GM12878 (cell line): Measurements from ENCODE around the gene SPTBN1. TPM values are rescaled to one million over a fixed set of nuclear protein-coding genes. Genes with fewer than 3 reads are reported as not detected.

Source experiments
- CEBPB ChIP-seq, 2 experiments: fragments of 150-350 bp in 1 of 2; IDR thresholded peaks; 2 replicates each; pipeline ENCODE4 v1.6.1; 2012 to 2014; ENCODE audit warnings: low read depth in 2 of 2, low read length in 2 of 2, borderline replicate concordance in 1 of 2, inconsistent platforms in 1 of 2
- CHD1 ChIP-seq: IDR thresholded peaks from 2 replicates; pipeline ENCODE4 v1.6.1; 2012; ENCODE audit warnings: low read depth, low read length, improper control_type of control experiment
- CHD2 ChIP-seq: IDR thresholded peaks from 2 replicates; pipeline ENCODE4 v1.6.1; 2011; ENCODE audit warnings: low read depth, low read length, improper control_type of control experiment, borderline replicate concordance
- EED ChIP-seq: sonication (generic); IDR thresholded peaks from 2 replicates; pipeline ENCODE4 v1.6.1; 2016; ENCODE audit warnings: antibody characterized with exemption, low read depth
- FOXM1 ChIP-seq: IDR thresholded peaks from 2 replicates; pipeline ENCODE4 v1.6.1; 2012; ENCODE audit warnings: low read depth, mild to moderate bottlenecking, inconsistent platforms, low read length, moderate library complexity
- HDAC6 ChIP-seq: fragments of 200-600 bp; sonication (generic); IDR thresholded peaks from one replicate; pipeline ENCODE4 v1.8.0; 2017; ENCODE audit warnings: antibody characterized with exemption; ENCODE audit not compliant: unreplicated experiment
- IKZF2 ChIP-seq, 2 experiments: fragments of 450-650 bp; IDR thresholded peaks; 2 replicates each; pipeline ENCODE4 v1.6.1; 2017; ENCODE audit warnings: mild to moderate bottlenecking in 2 of 2, moderate library complexity in 2 of 2
- MTA2 ChIP-seq: fragments of 450-650 bp; IDR thresholded peaks from 2 replicates; pipeline ENCODE4 v1.6.1; 2016; ENCODE audit warnings: low read depth, mild to moderate bottlenecking, moderate library complexity
- NFIC ChIP-seq: IDR thresholded peaks from 2 replicates; pipeline ENCODE4 v1.6.1; 2012; ENCODE audit warnings: low read depth, mild to moderate bottlenecking, inconsistent platforms, low read length, moderate library complexity
- NR2C1 ChIP-seq: fragments of 450-650 bp; IDR thresholded peaks from 2 replicates; pipeline ENCODE4 v1.6.1; 2017; ENCODE audit warnings: antibody characterized with exemption, mild to moderate bottlenecking, moderate library complexity
- NR2C2 ChIP-seq: IDR thresholded peaks from 2 replicates; pipeline ENCODE4 v1.6.1; 2011; ENCODE audit warnings: borderline replicate concordance, low read depth; ENCODE audit not compliant: control insufficient read depth, insufficient read length
- PAX5 ChIP-seq: IDR thresholded peaks from 2 replicates; pipeline ENCODE4 v1.6.1; 2011; ENCODE audit warnings: low read depth, low read length, borderline replicate concordance
- RAD21 ChIP-seq: IDR thresholded peaks from 2 replicates; pipeline ENCODE4 v1.6.1; 2011; ENCODE audit warnings: mild to moderate bottlenecking, low read depth, low read length, moderate library complexity; ENCODE audit not compliant: insufficient read depth
- RFX5 ChIP-seq: IDR thresholded peaks from 2 replicates; pipeline ENCODE4 v1.6.1; 2011; ENCODE audit warnings: low read depth, low read length, improper control_type of control experiment
- SMAD5 ChIP-seq: IDR thresholded peaks from 2 replicates; pipeline ENCODE4 v1.6.1; 2016; ENCODE audit warnings: antibody characterized with exemption, low read depth
- TCF12 ChIP-seq: IDR thresholded peaks from 2 replicates; pipeline ENCODE4 v1.6.1; 2011; ENCODE audit warnings: low read depth, mild to moderate bottlenecking, low read length
- TCF3 ChIP-seq: IDR thresholded peaks from 2 replicates; pipeline ENCODE4 v1.6.1; 2012; ENCODE audit warnings: low read depth, mild to moderate bottlenecking, low read length, borderline replicate concordance; ENCODE audit not compliant: insufficient read depth
- polyA plus RNA-seq, 11 experiments: library from polyadenylated mRNA; depleted of rRNA in 4 of 11; unstranded in 6 of 11; stranded (reverse) in 5 of 11; fragments of >200 nt; fragmentation: Nextera tagmentation in 4 of 11; fragmentation: Illumina TruSeq in 1 of 11; extraction: Ambion mirVana in 4 of 11; extraction: Trizol in 1 of 11; gene quantifications; 1 replicate in 1 of 11; 2 replicates in 10 of 11; pipeline versions ENCODE4 v1.2.1 to v1.2.3, GENCODE V29; 2011 to 2016; ENCODE audit warnings: inconsistent platforms in 2 of 11, missing spikeins in 2 of 11, low read depth in 1 of 11
- total RNA-seq, 4 experiments: library from RNA; depleted of rRNA in 3 of 4; stranded (reverse); fragments of >200 nt in 3 of 4; fragmentation: Illumina TruSeq in 1 of 4; extraction: Trizol in 1 of 4; gene quantifications; 2 replicates each; pipeline versions ENCODE4 v1.2.1 to v1.2.3, GENCODE V29; 2013 to 2021
- TF ChIP-seq, protein P1 (sequence below): fragments of 450-650 bp; conservative IDR thresholded peaks from 2 replicates; pipeline ENCODE4 v1.6.1; 2017; ENCODE audit warnings: mild to moderate bottlenecking, moderate library complexity
- TF ChIP-seq, protein P2 (sequence below): fragments of 450-650 bp; formaldehyde crosslinking; IDR thresholded peaks from 2 replicates; pipeline ENCODE4 v1.4.0; 2020; ENCODE audit warnings: mild to moderate bottlenecking, moderate library complexity
- TF ChIP-seq, protein P3 (sequence below): fragments of 450-650 bp; IDR thresholded peaks from 2 replicates; pipeline ENCODE4 v1.6.1; 2017; ENCODE audit warnings: low read depth, mild to moderate bottlenecking, moderate library complexity

SPTBN1 gene
- total and polyA plus RNA-seq, 10 of the 15 experiments (the other 5 are each of a cell fraction or from before 2014, with no cell fraction given), result 20.6 to 154 (median 76.7) TPM

DNA sequence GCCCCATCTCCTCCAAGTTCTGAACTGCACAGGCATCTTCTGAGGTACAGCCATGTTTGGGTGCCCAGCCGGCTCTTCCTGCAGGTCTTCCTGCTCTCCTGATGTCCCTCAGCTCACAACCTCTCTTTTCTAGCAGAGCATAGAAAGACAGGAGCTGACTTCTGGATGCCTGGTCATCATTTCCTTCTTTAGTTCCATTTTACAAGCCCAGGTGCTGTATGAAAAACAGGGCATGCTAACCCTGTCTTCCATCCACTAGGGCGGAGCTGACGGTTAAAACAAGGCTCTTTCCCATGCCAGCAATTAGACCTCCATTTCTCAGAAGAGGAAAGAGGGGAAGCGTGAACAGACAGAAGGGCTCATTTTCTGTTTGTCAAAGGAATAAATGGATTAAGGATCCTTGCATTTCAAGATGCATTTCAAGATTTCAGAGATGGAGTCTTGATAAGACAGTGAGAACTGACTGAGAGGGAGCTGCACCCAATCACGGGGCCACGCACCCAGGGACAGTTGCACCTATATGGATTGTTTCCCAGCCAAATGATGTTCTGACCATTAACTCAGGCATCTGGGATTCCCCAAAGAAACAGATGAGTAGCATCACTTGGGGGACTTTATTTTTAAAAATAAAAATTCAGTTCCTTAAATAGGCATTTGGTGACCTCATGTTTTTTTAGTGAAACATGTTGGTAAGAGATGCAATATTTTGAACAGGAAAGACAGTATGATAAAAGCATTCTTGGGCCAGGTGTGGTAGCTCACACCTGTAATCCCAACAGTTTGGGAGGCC lies 221.5 kb downstream of the SPTBN1 start (continued):
- TF ChIP-seq EED, result peak; percentile 65
- peak; percentile 81; the same call in 1 of the 2 replicates for TF ChIP-seq NFIC
- TF ChIP-seq, protein P1, sequence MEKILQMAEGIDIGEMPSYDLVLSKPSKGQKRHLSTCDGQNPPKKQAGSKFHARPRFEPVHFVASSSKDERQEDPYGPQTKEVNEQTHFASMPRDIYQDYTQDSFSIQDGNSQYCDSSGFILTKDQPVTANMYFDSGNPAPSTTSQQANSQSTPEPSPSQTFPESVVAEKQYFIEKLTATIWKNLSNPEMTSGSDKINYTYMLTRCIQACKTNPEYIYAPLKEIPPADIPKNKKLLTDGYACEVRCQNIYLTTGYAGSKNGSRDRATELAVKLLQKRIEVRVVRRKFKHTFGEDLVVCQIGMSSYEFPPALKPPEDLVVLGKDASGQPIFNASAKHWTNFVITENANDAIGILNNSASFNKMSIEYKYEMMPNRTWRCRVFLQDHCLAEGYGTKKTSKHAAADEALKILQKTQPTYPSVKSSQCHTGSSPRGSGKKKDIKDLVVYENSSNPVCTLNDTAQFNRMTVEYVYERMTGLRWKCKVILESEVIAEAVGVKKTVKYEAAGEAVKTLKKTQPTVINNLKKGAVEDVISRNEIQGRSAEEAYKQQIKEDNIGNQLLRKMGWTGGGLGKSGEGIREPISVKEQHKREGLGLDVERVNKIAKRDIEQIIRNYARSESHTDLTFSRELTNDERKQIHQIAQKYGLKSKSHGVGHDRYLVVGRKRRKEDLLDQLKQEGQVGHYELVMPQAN, result no peak
- TF ChIP-seq NR2C2, result no peak
- no peak for TF ChIP-seq CHD1
- no peak for TF ChIP-seq SMAD5
- peak; percentile 54 for TF ChIP-seq MTA2
- no peak for TF ChIP-seq CHD2
- no peak for TF ChIP-seq NR2C1
- TF ChIP-seq CEBPB (IDR thresholded peaks at IDR 0.05; ENCODE audit: borderline replicate concordance in 1 of 2, low read depth in 2 of 2, low read length in 2 of 2), result peak in 1 of 2 experiments; percentile 62; a peak in 1 of 4 replicates
- TF ChIP-seq RAD21, result no peak
- no peak for TF ChIP-seq TCF3
- no peak for TF ChIP-seq TCF12
- TF ChIP-seq IKZF2 (IDR thresholded peaks at IDR 0.05), result peak; percentile 45 to 59
- no peak for TF ChIP-seq PAX5
- peak; percentile 68; the same call in 1 of the 2 replicates for TF ChIP-seq FOXM1
- TF ChIP-seq HDAC6, result no peak
- TF ChIP-seq, protein P2, sequence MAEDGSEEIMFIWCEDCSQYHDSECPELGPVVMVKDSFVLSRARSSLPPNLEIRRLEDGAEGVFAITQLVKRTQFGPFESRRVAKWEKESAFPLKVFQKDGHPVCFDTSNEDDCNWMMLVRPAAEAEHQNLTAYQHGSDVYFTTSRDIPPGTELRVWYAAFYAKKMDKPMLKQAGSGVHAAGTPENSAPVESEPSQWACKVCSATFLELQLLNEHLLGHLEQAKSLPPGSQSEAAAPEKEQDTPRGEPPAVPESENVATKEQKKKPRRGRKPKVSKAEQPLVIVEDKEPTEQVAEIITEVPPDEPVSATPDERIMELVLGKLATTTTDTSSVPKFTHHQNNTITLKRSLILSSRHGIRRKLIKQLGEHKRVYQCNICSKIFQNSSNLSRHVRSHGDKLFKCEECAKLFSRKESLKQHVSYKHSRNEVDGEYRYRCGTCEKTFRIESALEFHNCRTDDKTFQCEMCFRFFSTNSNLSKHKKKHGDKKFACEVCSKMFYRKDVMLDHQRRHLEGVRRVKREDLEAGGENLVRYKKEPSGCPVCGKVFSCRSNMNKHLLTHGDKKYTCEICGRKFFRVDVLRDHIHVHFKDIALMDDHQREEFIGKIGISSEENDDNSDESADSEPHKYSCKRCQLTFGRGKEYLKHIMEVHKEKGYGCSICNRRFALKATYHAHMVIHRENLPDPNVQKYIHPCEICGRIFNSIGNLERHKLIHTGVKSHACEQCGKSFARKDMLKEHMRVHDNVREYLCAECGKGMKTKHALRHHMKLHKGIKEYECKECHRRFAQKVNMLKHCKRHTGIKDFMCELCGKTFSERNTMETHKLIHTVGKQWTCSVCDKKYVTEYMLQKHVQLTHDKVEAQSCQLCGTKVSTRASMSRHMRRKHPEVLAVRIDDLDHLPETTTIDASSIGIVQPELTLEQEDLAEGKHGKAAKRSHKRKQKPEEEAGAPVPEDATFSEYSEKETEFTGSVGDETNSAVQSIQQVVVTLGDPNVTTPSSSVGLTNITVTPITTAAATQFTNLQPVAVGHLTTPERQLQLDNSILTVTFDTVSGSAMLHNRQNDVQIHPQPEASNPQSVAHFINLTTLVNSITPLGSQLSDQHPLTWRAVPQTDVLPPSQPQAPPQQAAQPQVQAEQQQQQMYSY (CRISPR knock-in tag), result no peak
- TF ChIP-seq, protein P3, sequence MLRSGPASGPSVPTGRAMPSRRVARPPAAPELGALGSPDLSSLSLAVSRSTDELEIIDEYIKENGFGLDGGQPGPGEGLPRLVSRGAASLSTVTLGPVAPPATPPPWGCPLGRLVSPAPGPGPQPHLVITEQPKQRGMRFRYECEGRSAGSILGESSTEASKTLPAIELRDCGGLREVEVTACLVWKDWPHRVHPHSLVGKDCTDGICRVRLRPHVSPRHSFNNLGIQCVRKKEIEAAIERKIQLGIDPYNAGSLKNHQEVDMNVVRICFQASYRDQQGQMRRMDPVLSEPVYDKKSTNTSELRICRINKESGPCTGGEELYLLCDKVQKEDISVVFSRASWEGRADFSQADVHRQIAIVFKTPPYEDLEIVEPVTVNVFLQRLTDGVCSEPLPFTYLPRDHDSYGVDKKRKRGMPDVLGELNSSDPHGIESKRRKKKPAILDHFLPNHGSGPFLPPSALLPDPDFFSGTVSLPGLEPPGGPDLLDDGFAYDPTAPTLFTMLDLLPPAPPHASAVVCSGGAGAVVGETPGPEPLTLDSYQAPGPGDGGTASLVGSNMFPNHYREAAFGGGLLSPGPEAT, result peak; percentile 71; the same call in 1 of the 2 replicates
- no peak for TF ChIP-seq RFX5
